ENCODE results near the gene ABTB1.

ABTB1 gene

DNA sequence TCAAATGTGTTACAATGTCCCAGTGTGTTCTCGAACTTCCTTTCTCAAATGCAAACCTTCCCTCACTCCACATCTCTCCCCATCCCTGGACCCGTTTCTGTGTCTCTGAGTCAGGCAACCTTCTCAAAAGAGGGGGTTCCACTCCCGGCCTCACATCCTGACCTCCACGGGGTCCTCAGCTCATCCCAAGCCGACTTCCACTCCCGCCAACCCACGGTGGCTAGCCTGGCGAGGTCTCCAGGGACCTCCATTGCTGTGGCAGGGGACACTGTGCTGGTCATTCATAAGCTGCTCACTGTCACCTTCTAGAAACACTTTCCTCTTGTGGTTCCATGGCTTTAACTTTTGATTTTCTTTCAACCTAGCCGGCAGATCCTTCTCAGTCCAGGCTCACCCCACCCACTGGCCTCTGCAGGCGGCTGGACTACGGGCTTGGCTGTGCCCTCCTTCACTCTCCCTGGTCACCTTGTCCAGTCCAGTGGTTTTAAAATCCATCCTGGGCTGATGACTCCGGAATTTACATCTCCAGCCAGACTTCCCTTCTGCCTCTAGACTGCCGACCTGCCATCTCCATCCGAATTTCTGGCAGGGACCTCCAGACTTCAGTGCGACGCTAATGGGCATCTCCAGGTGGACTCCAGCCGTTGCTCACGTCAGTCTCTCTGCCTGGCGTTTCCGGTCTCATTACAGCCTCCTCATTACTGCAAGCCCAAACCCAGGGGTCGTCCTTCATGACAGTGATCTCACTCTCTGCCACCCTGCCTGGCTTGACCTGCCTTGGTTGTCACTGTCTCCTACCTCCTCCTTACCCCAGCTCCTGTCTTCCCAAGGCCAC lies 20.0 kb downstream of the ABTB1 start:
- Histone ChIP-seq H3K4me3 (ENCODE audit: insufficient read length, low read depth) (no peak overlapping the region), H3K36me3 (ENCODE audit: insufficient read depth, insufficient read length, low read length) (no peaks in the 10 kb centered on the region), H3K9me3 (ENCODE audit: insufficient read depth, low read length) (no peaks in the 10 kb centered on the region), H3K4me1 (ENCODE audit: insufficient read depth, insufficient read length) (peaks cover 39% of the 10 kb centered on the region), H3K27me3 (ENCODE audit: insufficient read depth, insufficient read length) (no peaks in the 10 kb centered on the region), H3K9ac (ENCODE audit: insufficient read length, low read depth) (no peak overlapping the region)
- TF ChIP-seq ZNF274 (IDR thresholded peaks at IDR 0.05; ENCODE audit: low read depth, low read length), result no peak
- no peak for DNase-seq (ENCODE audit: low read depth, low spot score)

DNA sequence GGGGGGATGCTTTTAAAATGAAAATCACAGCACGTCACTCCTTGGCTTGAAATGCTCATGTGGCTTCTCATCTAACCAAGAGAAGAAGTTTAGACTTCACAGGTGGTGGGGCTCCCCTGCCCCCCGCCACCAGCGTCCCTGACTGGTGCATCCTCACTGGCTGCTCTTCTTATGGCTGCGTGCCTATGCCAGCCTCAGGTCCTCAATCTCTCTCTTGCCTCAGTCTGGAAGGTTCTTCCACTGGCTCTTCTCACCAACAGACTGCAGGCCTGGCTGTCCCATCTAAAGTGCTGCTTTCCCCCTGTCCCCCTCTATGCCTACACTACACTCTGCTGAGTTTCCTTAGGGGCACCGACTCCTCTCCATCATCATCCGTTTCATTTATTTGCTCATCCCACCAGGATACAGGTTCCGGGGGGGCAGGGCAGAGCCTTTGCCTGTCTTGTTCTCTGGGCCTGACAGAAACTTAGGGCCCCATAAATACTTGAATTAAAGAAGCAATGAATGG lies 20.6 kb downstream of the ABTB1 start:
- Histone ChIP-seq H3K9ac (ENCODE audit: insufficient read length, low read depth) (no peak overlapping the region), H3K9me3 (ENCODE audit: insufficient read depth, low read length) (no peaks in the 10 kb centered on the region), H3K4me3 (ENCODE audit: insufficient read length, low read depth) (no peak overlapping the region), H3K27me3 (ENCODE audit: insufficient read depth, insufficient read length) (no peaks in the 10 kb centered on the region), H3K36me3 (ENCODE audit: insufficient read depth, insufficient read length, low read length) (no peaks in the 10 kb centered on the region), H3K4me1 (ENCODE audit: insufficient read depth, insufficient read length) (peaks cover 39% of the 10 kb centered on the region)
- DNase-seq (ENCODE audit: low read depth, low spot score), result no peak
- TF ChIP-seq ZNF274 (IDR thresholded peaks at IDR 0.05; ENCODE audit: low read depth, low read length) (no peak), SUZ12 (IDR thresholded peaks at IDR 0.05; ENCODE audit: extremely low read depth, insufficient read depth, insufficient read length) (no peak), YY1 (IDR thresholded peaks at IDR 0.05; ENCODE audit: insufficient read depth, insufficient read length) (no peak)

DNA sequence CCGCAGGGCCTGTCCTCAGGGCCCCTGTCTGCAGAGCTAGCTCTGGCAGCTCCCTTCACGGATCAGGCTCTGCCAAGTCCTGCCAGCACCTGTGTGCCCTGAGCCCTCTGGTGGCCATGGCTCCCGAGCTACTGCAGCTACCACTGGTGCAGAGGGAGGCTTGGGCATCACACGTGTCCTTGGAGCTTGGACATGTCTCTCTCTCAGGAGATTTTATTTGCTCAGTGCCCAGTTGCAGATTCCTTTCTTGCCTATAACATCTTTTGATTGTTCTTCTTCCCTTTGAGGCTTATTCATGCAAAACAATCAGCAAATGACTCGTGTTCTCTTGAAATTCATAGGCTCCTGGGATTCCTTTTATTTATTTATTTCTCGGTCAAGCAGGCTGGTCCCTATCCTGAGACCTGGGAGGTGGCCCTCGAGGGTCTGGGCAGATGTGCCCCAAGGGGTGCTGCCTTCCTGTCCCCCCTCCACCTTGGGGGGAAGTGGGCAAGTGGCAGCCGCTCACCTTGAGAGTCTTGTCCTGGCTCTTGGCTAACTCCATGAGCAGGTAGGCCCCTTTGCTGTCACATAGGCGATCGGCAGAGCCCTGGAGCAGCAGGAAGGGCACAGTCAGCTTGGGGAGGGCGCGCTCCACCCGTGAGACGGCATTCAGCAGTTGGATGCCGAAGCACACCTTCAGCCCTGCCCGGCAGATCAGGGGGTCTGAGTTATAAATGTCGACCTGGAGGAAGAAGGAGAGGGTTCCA lies 21.9 kb downstream of the ABTB1 start:
- TF ChIP-seq YY1 (IDR thresholded peaks at IDR 0.05; ENCODE audit: insufficient read depth, insufficient read length) (no peak), ZNF274 (IDR thresholded peaks at IDR 0.05; ENCODE audit: low read depth, low read length) (no peak), SUZ12 (IDR thresholded peaks at IDR 0.05; ENCODE audit: extremely low read depth, insufficient read depth, insufficient read length) (no peak)
- Histone ChIP-seq H3K9me3 (ENCODE audit: insufficient read depth, low read length) (no peaks in the 10 kb centered on the region), H3K9ac (ENCODE audit: insufficient read length, low read depth) (no peak overlapping the region), H3K36me3 (ENCODE audit: insufficient read depth, insufficient read length, low read length) (no peaks in the 10 kb centered on the region), H3K4me3 (ENCODE audit: insufficient read length, low read depth) (no peak overlapping the region), H3K4me1 (ENCODE audit: insufficient read depth, insufficient read length) (peaks cover 29% of the 10 kb centered on the region), H3K27me3 (ENCODE audit: insufficient read depth, insufficient read length) (no peaks in the 10 kb centered on the region)
- no peak for DNase-seq (ENCODE audit: low read depth, low spot score)

DNA sequence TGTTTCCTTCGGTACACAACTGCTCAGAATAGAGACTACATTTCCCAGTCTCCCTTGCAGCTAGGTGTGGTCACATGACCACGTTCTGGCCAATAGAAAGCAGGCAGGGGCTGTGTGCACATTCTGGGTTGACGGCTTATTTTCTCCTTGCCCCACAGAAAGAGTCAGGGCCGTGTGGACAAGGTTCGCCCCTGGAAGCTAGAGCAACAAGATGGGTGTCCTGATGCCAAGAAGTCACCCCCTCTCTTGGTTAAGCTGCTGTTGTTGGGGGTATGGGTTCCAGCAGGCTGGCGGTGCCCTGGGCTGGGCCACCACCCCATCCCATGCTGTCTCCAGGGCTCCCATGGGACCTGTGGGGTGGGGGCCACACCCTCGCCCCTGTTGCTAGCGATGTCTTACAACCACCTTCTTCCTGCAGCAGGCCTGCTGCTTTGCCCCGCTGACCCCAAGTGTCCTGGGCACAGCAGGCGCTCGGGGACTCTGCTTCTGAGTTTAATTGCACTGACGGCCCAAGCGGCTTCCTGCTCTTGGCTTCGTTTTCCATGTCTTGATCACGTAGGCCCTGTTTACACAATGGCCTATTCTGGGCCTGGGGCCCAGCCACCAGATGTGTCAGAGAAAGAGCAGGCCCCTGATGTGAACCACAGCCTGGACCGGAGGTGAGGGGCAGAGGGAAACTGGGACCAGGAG lies 24.9 kb downstream of the ABTB1 start:
- Histone ChIP-seq H3K4me1 (ENCODE audit: insufficient read depth, insufficient read length) (peaks cover 17% of the 10 kb centered on the region), H3K4me3 (ENCODE audit: insufficient read length, low read depth) (no peak overlapping the region)

DNA sequence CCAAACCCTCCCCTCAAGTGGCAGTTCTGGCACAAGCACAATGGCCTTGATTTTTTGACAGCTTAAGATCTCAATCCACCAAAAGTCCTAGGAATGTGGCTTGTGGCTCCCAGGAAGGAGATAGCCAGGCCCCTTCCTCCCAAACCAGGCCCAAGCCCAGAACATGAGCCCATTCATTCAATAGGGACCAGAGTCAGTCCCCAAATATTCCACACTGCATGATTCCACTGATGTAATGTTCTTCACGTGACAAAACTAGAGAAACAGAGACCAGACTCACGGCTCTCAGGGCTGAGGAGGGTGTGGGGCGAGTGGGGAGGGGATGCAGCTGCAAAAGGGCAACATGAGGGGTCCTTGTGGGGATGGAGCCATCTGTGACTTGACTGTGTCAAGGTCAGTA lies 25.5 kb downstream of the ABTB1 start:
- Histone ChIP-seq H3K9ac (ENCODE audit: insufficient read length, low read depth) (no peak overlapping the region), H3K27me3 (ENCODE audit: insufficient read depth, insufficient read length) (no peaks in the 10 kb centered on the region), H3K9me3 (ENCODE audit: insufficient read depth, low read length) (no peaks in the 10 kb centered on the region), H3K4me1 (ENCODE audit: insufficient read depth, insufficient read length) (peaks cover 17% of the 10 kb centered on the region), H3K4me3 (ENCODE audit: insufficient read length, low read depth) (no peak overlapping the region), H3K36me3 (ENCODE audit: insufficient read depth, insufficient read length, low read length) (no peaks in the 10 kb centered on the region)
- TF ChIP-seq ZNF274 (IDR thresholded peaks at IDR 0.05; ENCODE audit: low read depth, low read length) (no peak), YY1 (IDR thresholded peaks at IDR 0.05; ENCODE audit: insufficient read depth, insufficient read length) (no peak), SUZ12 (IDR thresholded peaks at IDR 0.05; ENCODE audit: extremely low read depth, insufficient read depth, insufficient read length) (no peak)
- no peak for DNase-seq (ENCODE audit: low read depth, low spot score)

More for the DNA sequence above, 24.9 kb downstream of the ABTB1 start:
- H3K27me3 ChIP-seq (ENCODE audit: insufficient read depth, insufficient read length), result no peaks in the 10 kb centered on the region
- no peaks in the 10 kb centered on the region for H3K9me3 ChIP-seq (ENCODE audit: insufficient read depth, low read length)
- H3K9ac ChIP-seq (ENCODE audit: insufficient read length, low read depth), result no peak overlapping the region
- no peak for DNase-seq (ENCODE audit: low read depth, low spot score)
- no peaks in the 10 kb centered on the region for H3K36me3 ChIP-seq (ENCODE audit: insufficient read depth, insufficient read length, low read length)
- no peak for TF ChIP-seq YY1 (IDR thresholded peaks at IDR 0.05; ENCODE audit: insufficient read depth, insufficient read length)
- no peak for TF ChIP-seq SUZ12 (IDR thresholded peaks at IDR 0.05; ENCODE audit: extremely low read depth, insufficient read depth, insufficient read length)
- TF ChIP-seq ZNF274 (IDR thresholded peaks at IDR 0.05; ENCODE audit: low read depth, low read length), result no peak

DNA sequence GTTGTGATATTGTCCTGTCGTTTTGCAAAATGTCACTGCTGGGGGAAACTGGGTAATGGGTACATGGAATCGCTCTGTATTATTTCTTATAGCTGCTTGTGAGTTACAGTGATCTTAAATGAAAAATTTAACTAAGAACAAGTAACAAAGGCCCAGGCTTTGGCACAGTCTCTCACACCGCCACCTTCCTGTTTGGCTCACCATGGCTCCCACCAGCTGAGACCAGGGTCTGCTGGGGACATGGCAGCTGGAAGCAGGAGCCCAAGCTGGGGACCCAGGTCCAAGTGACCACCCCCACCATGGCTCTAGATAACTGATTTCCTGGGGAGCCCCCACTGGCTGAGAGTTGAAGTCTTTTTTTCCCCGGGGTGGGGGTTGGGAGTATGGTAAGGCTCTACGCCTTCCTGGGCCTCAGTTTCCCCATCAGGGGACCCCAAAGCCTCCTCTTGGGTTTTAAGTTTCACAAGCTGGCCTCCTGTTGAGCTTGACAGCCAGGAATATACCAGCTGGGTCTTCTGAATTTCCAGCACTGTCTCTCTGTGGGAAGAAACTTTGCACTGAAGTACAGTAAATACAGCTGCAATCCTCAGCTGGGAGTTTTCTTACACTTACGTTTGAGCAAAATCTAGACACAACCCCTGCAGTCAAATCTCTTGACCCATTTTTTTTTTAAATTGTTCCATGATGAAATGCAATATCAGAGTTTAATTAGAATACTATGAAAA lies 26.1 kb downstream of the ABTB1 start:
- no peaks in the 10 kb centered on the region for H3K9me3 ChIP-seq (ENCODE audit: insufficient read depth, low read length)
- H3K9ac ChIP-seq (ENCODE audit: insufficient read length, low read depth), result no peak overlapping the region
- peaks cover 19% of the 10 kb centered on the region for H3K4me1 ChIP-seq (ENCODE audit: insufficient read depth, insufficient read length)
- no peak for TF ChIP-seq SUZ12 (IDR thresholded peaks at IDR 0.05; ENCODE audit: extremely low read depth, insufficient read depth, insufficient read length)
- no peak for TF ChIP-seq ZNF274 (IDR thresholded peaks at IDR 0.05; ENCODE audit: low read depth, low read length)
- TF ChIP-seq YY1 (IDR thresholded peaks at IDR 0.05; ENCODE audit: insufficient read depth, insufficient read length), result no peak
- no peak for DNase-seq (ENCODE audit: low read depth, low spot score)
- H3K4me3 ChIP-seq (ENCODE audit: insufficient read length, low read depth), result no peak overlapping the region
- no peaks in the 10 kb centered on the region for H3K36me3 ChIP-seq (ENCODE audit: insufficient read depth, insufficient read length, low read length)
- no peaks in the 10 kb centered on the region for H3K27me3 ChIP-seq (ENCODE audit: insufficient read depth, insufficient read length)
